K562 (cell line): Measurements from ENCODE around the gene NCKAP1. TPM values are rescaled to one million over a fixed set of nuclear protein-coding genes. Genes with fewer than 3 reads are reported as not detected.

ENCODE experiments used
- AFF1 ChIP-seq, 2 experiments: fragments of 450-650 bp; IDR thresholded peaks; 2 replicates each; pipeline ENCODE4 v1.6.1; 2018; ENCODE audit warnings: mild to moderate bottlenecking in 2 of 2, low read depth in 1 of 2; ENCODE audit not compliant: partially characterized antibody in 2 of 2
- BCOR ChIP-seq: fragments of 450-650 bp; IDR thresholded peaks from 2 replicates; pipeline ENCODE4 v1.6.1; 2016
- CREM ChIP-seq: IDR thresholded peaks from 2 replicates; pipeline ENCODE4 v1.6.1; 2014; ENCODE audit warnings: antibody characterized with exemption, low read depth
- E2F1 ChIP-seq: sonication (generic); formaldehyde crosslinking; IDR thresholded peaks from 2 replicates; pipeline ENCODE4 v1.8.1; 2023; ENCODE audit warnings: mild to moderate bottlenecking, missing genetic modification reagents, moderate library complexity
- ETV6 ChIP-seq, 3 experiments: fragments of 150-350 bp in 1 of 3; sonication (generic) in 1 of 3; formaldehyde crosslinking in 1 of 3; IDR thresholded peaks; 2 replicates each; pipeline versions ENCODE4 v1.6.1 to v1.8.0; 2014 to 2022; ENCODE audit warnings: borderline replicate concordance in 2 of 3, low read depth in 2 of 3, antibody characterized with exemption in 1 of 3, low read length in 1 of 3, mild to moderate bottlenecking in 1 of 3, missing genetic modification reagents in 1 of 3
- NBN ChIP-seq: fragments of 450-650 bp; IDR thresholded peaks from 2 replicates; pipeline ENCODE4 v1.6.1; 2016; ENCODE audit warnings: low read depth, mild to moderate bottlenecking
- PTRF ChIP-seq: fragments of 450-650 bp; IDR thresholded peaks from 2 replicates; pipeline ENCODE4 v1.6.1; 2016; ENCODE audit warnings: mild to moderate bottlenecking, missing genetic modification characterization, missing compliant biosample characterization
- RNF2 ChIP-seq: sonication (generic); IDR thresholded peaks from 2 replicates; pipeline ENCODE4 v1.6.1; 2016
- SMAD3 ChIP-seq: fragments of 450-650 bp; formaldehyde crosslinking; conservative IDR thresholded peaks from 2 replicates; pipeline ENCODE4 v1.4.0; 2020; ENCODE audit warnings: mild to moderate bottlenecking
- SMC3 ChIP-seq: conservative IDR thresholded peaks from 2 replicates; pipeline ENCODE4 v1.6.1; 2011; ENCODE audit warnings: low read depth, low read length, improper control_type of control experiment; ENCODE audit not compliant: insufficient read depth
- TFE3 ChIP-seq: fragments of 450-650 bp; formaldehyde crosslinking; IDR thresholded peaks from 2 replicates; pipeline ENCODE4 v1.4.0; 2020; ENCODE audit warnings: mild to moderate bottlenecking, mixed read lengths
- ZFPM2 ChIP-seq: fragments of 250-450 bp; sonication (Bioruptor Pico); IDR thresholded peaks from 2 replicates; pipeline ENCODE4 v1.5.1; 2022; ENCODE audit warnings: mild to moderate bottlenecking
- ZFX ChIP-seq: sonication (generic); formaldehyde crosslinking; IDR thresholded peaks from 2 replicates; pipeline ENCODE4 v1.8.0; 2022; ENCODE audit warnings: mild to moderate bottlenecking, missing genetic modification reagents, moderate library complexity
- ZNF311 ChIP-seq: fragments of 250-450 bp; sonication (Bioruptor Pico); IDR thresholded peaks from 2 replicates; pipeline ENCODE4 v1.4.0; 2020; ENCODE audit warnings: mild to moderate bottlenecking, moderate library complexity
- ZNF395 ChIP-seq: fragments of 200-800 bp; sonication (Bioruptor generic); IDR thresholded peaks from 2 replicates; pipeline ENCODE4 v1.6.1; 2017; ENCODE audit warnings: missing genetic modification characterization, missing compliant biosample characterization
- ZNF444 ChIP-seq: fragments of 250-450 bp; sonication (Bioruptor Pico); IDR thresholded peaks from 2 replicates; pipeline ENCODE4 v1.4.0; 2020; ENCODE audit warnings: mild to moderate bottlenecking, moderate library complexity
- ZNF668 ChIP-seq: fragments of 250-450 bp; sonication (Bioruptor Pico); IDR thresholded peaks from 2 replicates; pipeline ENCODE4 v1.8.0; 2022; ENCODE audit warnings: mild to moderate bottlenecking, inconsistent platforms
- ZNF766 ChIP-seq: fragments of 200-800 bp; sonication (Bioruptor generic); conservative IDR thresholded peaks from 2 replicates; pipeline ENCODE4 v1.6.1; 2016; ENCODE audit warnings: missing genetic modification characterization, missing compliant biosample characterization
- polyA plus RNA-seq, 8 experiments: library from polyadenylated mRNA; depleted of rRNA in 4 of 8; stranded (reverse) in 5 of 8; unstranded in 3 of 8; fragments of >200 nt; fragmentation: Nextera tagmentation in 2 of 8; fragmentation: Illumina TruSeq in 1 of 8; extraction: Ambion mirVana in 2 of 8; extraction: Trizol in 1 of 8; gene quantifications; 2 replicates each; pipeline versions ENCODE4 v1.2.1 to v1.2.3, GENCODE V29; 2011 to 2014; ENCODE audit warnings: inconsistent platforms in 1 of 8, missing spikeins in 1 of 8
- total RNA-seq, 7 experiments: library from RNA; depleted of rRNA in 6 of 7; stranded (reverse); fragments of >200 nt in 6 of 7; fragmentation: Illumina TruSeq in 2 of 7; extraction: Trizol in 2 of 7; gene quantifications; 2 replicates each; pipeline versions ENCODE4 v1.2.1 to v1.2.3, GENCODE V29; 2011 to 2021; ENCODE audit warnings: low replicate concordance in 1 of 7

NCKAP1 gene
- total and polyA plus RNA-seq, 9 of the 15 experiments (the other 6 are each of a cell fraction or from before 2014, with no cell fraction given) = 34.0 to 153 (median 88.7) TPM

GRCh38 chr2:183038341-183039300 is at the start of gene NCKAP1 (continued):
- peak in 1 of 2 experiments; percentile 83 for TF ChIP-seq AFF1 (IDR thresholded peaks at IDR 0.05; ENCODE audit: low read depth in 1 of 2, partially characterized antibody in 2 of 2)
- peak; percentile 13; the same call in 1 of the 2 replicates for TF ChIP-seq CREM
- no peak for TF ChIP-seq ZNF311 (CRISPR knock-in tag)
- no peak for TF ChIP-seq PTRF
- TF ChIP-seq RNF2 = 0 out of 2 replicates have a peak, but pooled peaks have one; percentile 2
- 0 out of 4 replicates have a peak, but pooled peaks of 1 of the 2 experiments have one; percentile 18 for TF ChIP-seq ETV6 (IDR thresholded peaks at IDR 0.05; ENCODE audit: borderline replicate concordance in 1 of 2, low read depth in 2 of 2, low read length in 1 of 2)
- no peak for TF ChIP-seq ETV6 (CRISPR knock-in tag; IDR thresholded peaks at IDR 0.05; ENCODE audit: borderline replicate concordance)
- peak; percentile 88 for TF ChIP-seq ZFX
- peak; percentile 23; the same call in 1 of the 2 replicates for TF ChIP-seq NBN
- peak; percentile 87 for TF ChIP-seq ZNF766 (CRISPR knock-in tag)
- peak; percentile 77; the same call in 1 of the 2 replicates for TF ChIP-seq ZNF395 (CRISPR knock-in tag)
- TF ChIP-seq ZFPM2 (CRISPR knock-in tag) = no peak
- peak; percentile 80 for TF ChIP-seq TFE3
- no peak for TF ChIP-seq ZNF444 (CRISPR knock-in tag)
- peak; percentile 39; the same call in 1 of the 2 replicates for TF ChIP-seq SMC3
- TF ChIP-seq ZNF668 (CRISPR knock-in tag) = 0 out of 2 replicates have a peak, but pooled peaks have one; percentile 25
- TF ChIP-seq SMAD3 = 0 out of 2 replicates have a peak, but pooled peaks have one; percentile 15
- TF ChIP-seq BCOR = peak; percentile 40; the same call in 1 of the 2 replicates
- peak; percentile 15; the same call in 1 of the 2 replicates for TF ChIP-seq E2F1 (CRISPR knock-in tag)
